ENCODE data around the gene MCAM.

Gene MCAM

DNA sequence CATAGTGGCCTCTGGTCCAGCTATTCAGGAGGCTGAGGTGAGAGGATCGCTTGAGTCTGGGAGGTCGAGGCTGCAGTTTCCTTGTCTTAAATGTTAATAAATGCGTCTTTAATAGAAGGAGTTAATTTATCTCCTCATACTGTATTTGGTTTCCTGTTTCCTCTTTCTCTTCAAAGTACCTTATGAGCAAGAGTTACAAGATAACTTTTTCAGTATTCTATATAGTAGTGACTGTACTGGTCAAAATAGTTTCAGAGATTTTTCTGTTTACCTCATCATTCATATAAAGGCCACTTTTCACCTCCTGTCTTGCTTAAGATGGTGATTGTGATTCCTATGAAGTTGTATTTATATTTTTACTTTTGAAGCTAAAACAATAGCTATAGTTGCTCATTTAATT, 50.9 kb downstream of the MCAM start:
- Histone ChIP-seq H3K79me1 (ENCODE audit: low read depth, low read length) (peaks cover 2% of the 10 kb centered on the region), H3K4me2 (ENCODE audit: insufficient read depth, low read length, poor library complexity, severe bottlenecking) (no peak overlapping the region), H3K9ac (ENCODE audit: low read depth, low read length, poor library complexity) (no peak overlapping the region), H3K4ac (ENCODE audit: low read length) (no peak overlapping the region), H3K36me3 (replicated peaks in 1 of 2; ENCODE audit: control insufficient read depth in 2 of 2, insufficient read depth in 2 of 2, low read length in 2 of 2) (no peaks in the 10 kb centered on the region), H3K23ac (ENCODE audit: low read depth, low read length, poor library complexity) (no peak overlapping the region), H2AFZ (ENCODE audit: low read length) (no peak overlapping the region), H2BK120ac (ENCODE audit: low read depth, low read length) (no peak overlapping the region), H3K4me1 (ENCODE audit: control insufficient read depth in 2 of 2, insufficient read depth in 1 of 2, low read depth in 1 of 2, low read length in 2 of 2) (no peaks in the 10 kb centered on the region), H3K18ac (ENCODE audit: low read length) (no peak overlapping the region), H3K14ac (ENCODE audit: low read length) (no peak overlapping the region), H3K27me3 (ENCODE audit: control insufficient read depth in 3 of 3, insufficient read depth in 3 of 3, low read depth in 1 of 3, low read length in 3 of 3) (no peaks in the 10 kb centered on the region), H3K27ac (replicated peaks; ENCODE audit: low read length) (no peak overlapping the region), H4K91ac (ENCODE audit: low read depth, low read length, poor library complexity) (no peak overlapping the region), H2BK15ac (ENCODE audit: low read length) (no peak overlapping the region), H2BK12ac (ENCODE audit: low read length) (no peak overlapping the region), H2BK5ac (ENCODE audit: low read length) (no peak overlapping the region), H3K9me3 (replicated peaks in 1 of 2; ENCODE audit: control insufficient read depth in 2 of 2, insufficient read depth in 1 of 2, low read depth in 1 of 2, low read length in 2 of 2) (no peaks in the 10 kb centered on the region), H2AK5ac (ENCODE audit: low read depth, low read length) (no peak overlapping the region), H3K4me3 (ENCODE audit: low read length in 2 of 2) (no peak overlapping the region), H4K8ac (ENCODE audit: low read depth, low read length) (no peak overlapping the region)
- WGBS, 2 donors (ENCODE audit: extremely low coverage in 2 of 2, insufficient read length in 2 of 2, insufficient replicate concordance in 1 of 2): no CpG with 5 or more reads among the region's 3 CpGs
- no peak for DNase-seq (ENCODE audit: low spot score)

GRCh38 chr11:119263352-119263940, 53.5 kb downstream of the MCAM start:
- H3K4me3 ChIP-seq (ENCODE audit: low read length in 2 of 2): no peak overlapping the region
- H3K36me3 ChIP-seq (replicated peaks in 1 of 2; ENCODE audit: control insufficient read depth in 2 of 2, insufficient read depth in 2 of 2, low read length in 2 of 2): no peaks in the 10 kb centered on the region
- no peak for DNase-seq (ENCODE audit: low spot score)
- H3K27me3 ChIP-seq (ENCODE audit: control insufficient read depth in 3 of 3, insufficient read depth in 3 of 3, low read depth in 1 of 3, low read length in 3 of 3): no peaks in the 10 kb centered on the region
- no peaks in the 10 kb centered on the region for H3K9me3 ChIP-seq (replicated peaks in 1 of 2; ENCODE audit: control insufficient read depth in 2 of 2, insufficient read depth in 1 of 2, low read depth in 1 of 2, low read length in 2 of 2)
- no peak overlapping the region for H3K4ac ChIP-seq (ENCODE audit: low read length)
- no peak overlapping the region for H4K8ac ChIP-seq (ENCODE audit: low read depth, low read length)
- no peak overlapping the region for H2BK15ac ChIP-seq (ENCODE audit: low read length)
- H2BK5ac ChIP-seq (ENCODE audit: low read length): no peak overlapping the region
- H3K23ac ChIP-seq (ENCODE audit: low read depth, low read length, poor library complexity): no peak overlapping the region
- H3K4me2 ChIP-seq (ENCODE audit: insufficient read depth, low read length, poor library complexity, severe bottlenecking): no peak overlapping the region
- no peak overlapping the region for H3K9ac ChIP-seq (ENCODE audit: low read depth, low read length, poor library complexity)
- H4K91ac ChIP-seq (ENCODE audit: low read depth, low read length, poor library complexity): no peak overlapping the region
- no peak overlapping the region for H2BK12ac ChIP-seq (ENCODE audit: low read length)
- H3K14ac ChIP-seq (ENCODE audit: low read length): no peak overlapping the region
- no peak overlapping the region for H3K27ac ChIP-seq (replicated peaks; ENCODE audit: low read length)
- H3K4me1 ChIP-seq (ENCODE audit: control insufficient read depth in 2 of 2, insufficient read depth in 1 of 2, low read depth in 1 of 2, low read length in 2 of 2): no peaks in the 10 kb centered on the region
- 100% methylated on average over 1 of the region's 3 CpGs; no CpG with 5 or more reads in 1 of the 2 donors for WGBS, 2 donors (ENCODE audit: extremely low coverage in 2 of 2, insufficient read length in 2 of 2, insufficient replicate concordance in 1 of 2)
- H3K79me1 ChIP-seq (ENCODE audit: low read depth, low read length): peaks cover 2% of the 10 kb centered on the region
- no peak overlapping the region for H2AFZ ChIP-seq (ENCODE audit: low read length)
- H3K18ac ChIP-seq (ENCODE audit: low read length): no peak overlapping the region
- H2AK5ac ChIP-seq (ENCODE audit: low read depth, low read length): no peak overlapping the region
- no peak overlapping the region for H2BK120ac ChIP-seq (ENCODE audit: low read depth, low read length)

GRCh38 chr11:119262668-119263351, 54.1 kb downstream of the MCAM start:
- H3K9ac ChIP-seq (ENCODE audit: low read depth, low read length, poor library complexity): no peak overlapping the region
- no peak overlapping the region for H3K4me3 ChIP-seq (ENCODE audit: low read length in 2 of 2)
- H4K8ac ChIP-seq (ENCODE audit: low read depth, low read length): no peak overlapping the region
- no peak overlapping the region for H3K18ac ChIP-seq (ENCODE audit: low read length)
- no peak overlapping the region for H2BK12ac ChIP-seq (ENCODE audit: low read length)
- H3K27me3 ChIP-seq (ENCODE audit: control insufficient read depth in 3 of 3, insufficient read depth in 3 of 3, low read depth in 1 of 3, low read length in 3 of 3): no peaks in the 10 kb centered on the region
- no peak overlapping the region for H2BK120ac ChIP-seq (ENCODE audit: low read depth, low read length)
- H4K91ac ChIP-seq (ENCODE audit: low read depth, low read length, poor library complexity): no peak overlapping the region
- H2AFZ ChIP-seq (ENCODE audit: low read length): no peak overlapping the region
- H3K14ac ChIP-seq (ENCODE audit: low read length): no peak overlapping the region
- no peaks in the 10 kb centered on the region for H3K36me3 ChIP-seq (replicated peaks in 1 of 2; ENCODE audit: control insufficient read depth in 2 of 2, insufficient read depth in 2 of 2, low read length in 2 of 2)
- H2AK5ac ChIP-seq (ENCODE audit: low read depth, low read length): no peak overlapping the region
- no peak for DNase-seq (ENCODE audit: low spot score)
- H3K4ac ChIP-seq (ENCODE audit: low read length): no peak overlapping the region
- no peak overlapping the region for H2BK15ac ChIP-seq (ENCODE audit: low read length)
- no peaks in the 10 kb centered on the region for H3K9me3 ChIP-seq (replicated peaks in 1 of 2; ENCODE audit: control insufficient read depth in 2 of 2, insufficient read depth in 1 of 2, low read depth in 1 of 2, low read length in 2 of 2)
- no peak overlapping the region for H2BK5ac ChIP-seq (ENCODE audit: low read length)
- no peak overlapping the region for H3K4me2 ChIP-seq (ENCODE audit: insufficient read depth, low read length, poor library complexity, severe bottlenecking)
- H3K4me1 ChIP-seq (ENCODE audit: control insufficient read depth in 2 of 2, insufficient read depth in 1 of 2, low read depth in 1 of 2, low read length in 2 of 2): peaks cover 0 to 1% of the 10 kb centered on the region in 2 donors
- H3K27ac ChIP-seq (replicated peaks; ENCODE audit: low read length): no peak overlapping the region
- H3K23ac ChIP-seq (ENCODE audit: low read depth, low read length, poor library complexity): no peak overlapping the region
- no CpG with 5 or more reads among the region's 5 CpGs for WGBS, 2 donors (ENCODE audit: extremely low coverage in 2 of 2, insufficient read length in 2 of 2, insufficient replicate concordance in 1 of 2)
- H3K79me1 ChIP-seq (ENCODE audit: low read depth, low read length): peaks cover 5% of the 10 kb centered on the region

GRCh38 chr11:119258983-119259382, 57.9 kb downstream of the MCAM start:
- H2AK5ac ChIP-seq (ENCODE audit: low read depth, low read length): no peak overlapping the region
- H2AFZ ChIP-seq (ENCODE audit: low read length): no peak overlapping the region
- no CpG with 5 or more reads among the region's 3 CpGs for WGBS, 2 donors (ENCODE audit: extremely low coverage in 2 of 2, insufficient read length in 2 of 2, insufficient replicate concordance in 1 of 2)
- no peak overlapping the region for H3K4me2 ChIP-seq (ENCODE audit: insufficient read depth, low read length, poor library complexity, severe bottlenecking)
- H3K79me1 ChIP-seq (ENCODE audit: low read depth, low read length): peaks cover 3% of the 10 kb centered on the region
- H3K27ac ChIP-seq (replicated peaks; ENCODE audit: low read length): no peak overlapping the region
- no peak overlapping the region for H4K91ac ChIP-seq (ENCODE audit: low read depth, low read length, poor library complexity)
- no peak overlapping the region for H2BK12ac ChIP-seq (ENCODE audit: low read length)
- no peak overlapping the region for H2BK120ac ChIP-seq (ENCODE audit: low read depth, low read length)
- no peak overlapping the region for H4K8ac ChIP-seq (ENCODE audit: low read depth, low read length)
- no peak overlapping the region for H3K23ac ChIP-seq (ENCODE audit: low read depth, low read length, poor library complexity)
- no peak for DNase-seq (ENCODE audit: low spot score)
- H3K27me3 ChIP-seq (ENCODE audit: control insufficient read depth in 3 of 3, insufficient read depth in 3 of 3, low read depth in 1 of 3, low read length in 3 of 3): no peaks in the 10 kb centered on the region
- H3K14ac ChIP-seq (ENCODE audit: low read length): no peak overlapping the region
- no peak overlapping the region for H2BK5ac ChIP-seq (ENCODE audit: low read length)
- H3K36me3 ChIP-seq (replicated peaks in 1 of 2; ENCODE audit: control insufficient read depth in 2 of 2, insufficient read depth in 2 of 2, low read length in 2 of 2): peaks cover 0 to 6% of the 10 kb centered on the region in 2 donors
- no peaks in the 10 kb centered on the region for H3K9me3 ChIP-seq (replicated peaks in 1 of 2; ENCODE audit: control insufficient read depth in 2 of 2, insufficient read depth in 1 of 2, low read depth in 1 of 2, low read length in 2 of 2)
- peaks cover 0 to 1% of the 10 kb centered on the region in 2 donors for H3K4me1 ChIP-seq (ENCODE audit: control insufficient read depth in 2 of 2, insufficient read depth in 1 of 2, low read depth in 1 of 2, low read length in 2 of 2)
- no peak overlapping the region for H3K9ac ChIP-seq (ENCODE audit: low read depth, low read length, poor library complexity)
- no peak overlapping the region for H3K4me3 ChIP-seq (ENCODE audit: low read length in 2 of 2)
- no peak overlapping the region for H2BK15ac ChIP-seq (ENCODE audit: low read length)
- no peak overlapping the region for H3K4ac ChIP-seq (ENCODE audit: low read length)
- H3K18ac ChIP-seq (ENCODE audit: low read length): no peak overlapping the region
